NCI-H748 (cell line): ENCODE measurements around the gene ANKRD65.
"Not testable (repeated sequence)": the region's sequence is repeated elsewhere in the genome, so short reads cannot be mapped to it uniquely, and the experiment has no call there.

Experiments
- DNase-seq: peaks from one replicate; lab custom pipeline; 2025; ENCODE audit not compliant: unreplicated experiment; lab: John Stamatoyannopoulos, UW

Gene ANKRD65

GRCh38 chr1:1373815-1374588, 47.1 kb downstream of the ANKRD65 start:
- no peak for DNase-seq

- DNase-seq = no peak
Observed at GRCh38 chr1:1373051-1373814, 47.8 kb downstream of the ANKRD65 start.

- peak; percentile 42 for DNase-seq
Observed at GRCh38 chr1:1371746-1372711, 49.0 kb downstream of the ANKRD65 start.

- no peak for DNase-seq
Observed at GRCh38 chr1:1371364-1371745, 49.7 kb downstream of the ANKRD65 start.

DNA sequence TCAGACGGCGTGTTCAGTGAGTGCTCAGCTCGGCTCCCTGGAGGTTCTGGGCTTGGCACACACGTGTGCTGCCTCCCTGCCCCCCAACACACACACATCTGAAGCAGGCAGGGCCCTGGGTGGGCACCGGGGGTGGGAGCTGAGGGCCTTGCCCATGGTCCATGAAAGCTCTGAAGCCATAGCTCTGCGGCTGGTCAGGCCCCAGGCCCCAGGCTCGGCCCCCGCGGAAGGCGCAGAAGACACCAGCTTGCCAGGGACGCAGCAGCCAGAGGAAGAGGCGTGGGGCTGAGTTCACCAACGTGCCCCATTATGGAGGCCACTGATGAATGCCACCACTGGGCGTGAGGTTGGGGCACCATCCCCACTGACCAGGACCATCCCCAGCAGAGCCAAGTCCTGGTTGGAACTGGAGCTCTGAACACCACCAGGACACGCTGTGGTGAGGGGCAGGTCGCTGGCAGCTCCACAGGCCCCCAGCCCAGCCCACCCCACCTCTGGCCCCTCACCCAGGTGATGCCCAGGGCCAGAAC, 50.2 kb downstream of the ANKRD65 start:
- DNase-seq = no peak

- not testable (repeated sequence) for DNase-seq
Observed at GRCh38 chr1:1370094-1370493, 51.0 kb downstream of the ANKRD65 start.
